ENCODE results near the gene DOCK1. TPM values are rescaled to one million over a fixed set of nuclear protein-coding genes. Genes with fewer than 3 reads are reported as not detected.

The DOCK1 gene
- polyA plus RNA-seq, 10 donors, result 29.4 to 45.4 (median 34.4) TPM

GRCh38 chr10:127175357-127176110, 270.3 kb downstream of the DOCK1 start:
- no peak for DNase-seq

GRCh38 chr10:127176649-127177048, 271.4 kb downstream of the DOCK1 start:
- DNase-seq, result no peak

GRCh38 chr10:127179612-127180250, 274.5 kb downstream of the DOCK1 start:
- DNase-seq, result no peak

- no peak for DNase-seq
These were observed 276.9 kb downstream of the DOCK1 start for GRCh38 chr10:127182161-127182560.

GRCh38 chr10:127184582-127184981, 279.4 kb downstream of the DOCK1 start:
- DNase-seq, result no peak

- no peak for DNase-seq
These were observed 281.6 kb downstream of the DOCK1 start for GRCh38 chr10:127186813-127187212.

GRCh38 chr10:127189226-127189625, 284.0 kb downstream of the DOCK1 start:
- DNase-seq, result no peak

- DNase-seq, result no peak
These were observed 285.2 kb downstream of the DOCK1 start for GRCh38 chr10:127190427-127190826.

GRCh38 chr10:127193125-127193524, 287.9 kb downstream of the DOCK1 start:
- peak in 1 of 3 donors; percentile 31 for DNase-seq

- no peak for DNase-seq
These were observed 288.9 kb downstream of the DOCK1 start for GRCh38 chr10:127194111-127194510.

GRCh38 chr10:127194599-127194998, 289.4 kb downstream of the DOCK1 start:
- DNase-seq, result no peak

- DNase-seq, result peak in 1 of 3 donors; percentile 41
These were observed 289.8 kb downstream of the DOCK1 start for GRCh38 chr10:127195041-127195506.

GRCh38 chr10:127195571-127196281, 290.5 kb downstream of the DOCK1 start:
- peak in 1 of 3 donors; percentile 61 for DNase-seq

- peak; percentile 36 to 86 (median 67) for DNase-seq
These were observed 291.3 kb downstream of the DOCK1 start, which contains the start of gene INSYN2A for GRCh38 chr10:127196282-127197153. Gene INSYN2A (minus strand): TSS chr10:127196591. CDS start chr10:127176395, 20,196 bp downstream.

- no peak for DNase-seq
These were observed 291.9 kb downstream of the DOCK1 start for GRCh38 chr10:127197154-127197432.

- DNase-seq, result no peak
These were observed 293.1 kb downstream of the DOCK1 start for GRCh38 chr10:127198307-127198706.

GRCh38 chr10:127198721-127199120, 293.5 kb downstream of the DOCK1 start:
- DNase-seq, result no peak

GRCh38 chr10:127200646-127201045, 295.4 kb downstream of the DOCK1 start:
- DNase-seq, result no peak

- DNase-seq, result no peak
These were observed 297.8 kb downstream of the DOCK1 start for GRCh38 chr10:127203067-127203466.

GRCh38 chr10:127207081-127207480, 301.9 kb downstream of the DOCK1 start:
- DNase-seq, result no peak

- no peak for DNase-seq
These were observed 305.8 kb downstream of the DOCK1 start for GRCh38 chr10:127210936-127211466.

Data from muscle of back (tissue), 11 donors.